GM19025 (cell line): Measurements from ENCODE around the gene KDM8.
A peak's percentile ranks its signal among the peaks of the same experiment; 100 is the strongest.

Experiments
- ATAC-seq: cut with Tn5 transposase; IDR thresholded peaks from one replicate; pipeline ENCODE4 v1.9.1; 2021; ENCODE audit warnings: mild to moderate bottlenecking, low read depth, moderate library complexity; ENCODE audit not compliant: unreplicated experiment

KDM8 gene

DNA sequence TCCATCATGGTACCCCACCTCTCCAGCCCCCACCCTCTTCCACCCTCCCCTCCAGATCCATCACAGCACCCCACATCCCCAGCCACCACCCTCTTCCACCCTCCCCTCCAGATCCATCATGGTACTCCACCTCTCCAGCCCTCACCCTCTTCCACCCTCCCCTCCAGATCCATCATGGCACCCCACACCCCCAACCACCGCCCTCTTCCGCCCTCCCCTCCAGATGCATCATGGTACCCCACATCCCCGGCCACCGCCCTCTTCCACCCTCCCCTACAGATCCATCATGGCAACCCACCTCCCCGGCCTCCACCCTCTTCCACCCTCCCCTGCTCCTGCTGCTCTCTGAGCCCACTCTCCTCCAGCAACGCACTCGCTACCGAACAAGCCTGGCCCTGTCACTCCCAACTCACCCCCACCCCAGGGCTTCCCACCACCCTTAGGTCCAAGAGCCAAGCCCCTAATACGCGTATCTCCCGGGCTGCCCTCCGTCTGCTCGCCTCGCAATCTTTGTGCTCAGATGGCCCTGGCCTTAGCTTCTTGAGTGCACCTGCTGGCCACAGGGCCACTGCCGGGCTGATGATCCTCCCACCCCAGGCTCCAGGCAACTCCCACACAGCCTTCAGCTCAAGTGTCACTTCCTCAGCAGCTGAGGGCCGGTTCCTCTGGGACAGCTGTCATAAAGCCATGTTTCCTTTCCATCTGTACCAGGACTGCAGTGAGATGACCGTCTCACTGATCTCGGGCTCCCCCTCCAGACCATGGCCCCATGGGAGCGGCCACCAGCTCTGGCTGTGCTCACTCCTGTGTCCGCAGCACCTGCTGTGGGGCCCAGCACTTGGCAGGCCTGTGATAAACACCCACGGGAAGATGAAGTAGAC lies 25.5 kb downstream of the KDM8 start:
- ATAC-seq = no peak

DNA sequence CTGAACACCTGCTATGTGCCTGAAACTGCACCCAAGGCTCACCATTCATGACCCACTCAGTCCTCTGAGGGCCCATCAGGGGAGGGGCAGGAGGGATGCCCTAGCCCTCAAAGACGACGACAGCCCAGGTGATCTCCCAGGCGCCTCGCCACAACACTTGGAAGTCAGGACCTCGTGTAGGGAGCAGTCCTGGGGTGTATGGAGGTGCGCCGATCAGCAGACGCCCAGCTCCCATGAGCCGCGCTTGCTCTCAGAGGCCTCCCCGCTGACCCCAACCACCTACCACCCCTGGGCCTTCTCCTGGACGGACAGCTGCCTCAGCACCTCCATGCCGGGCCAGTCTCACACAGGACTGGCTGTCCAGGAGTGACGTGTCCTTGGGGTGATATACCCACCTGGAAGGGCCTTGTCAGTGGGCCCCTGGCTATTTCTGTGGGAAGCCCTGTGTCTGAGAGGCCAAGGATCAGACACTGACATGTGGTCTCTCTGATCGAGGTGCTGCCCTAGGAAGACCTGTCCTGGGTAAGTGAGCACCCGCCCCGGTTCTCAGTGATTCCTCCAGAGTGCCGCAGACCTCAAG lies 26.7 kb downstream of the KDM8 start:
- no peak for ATAC-seq

DNA sequence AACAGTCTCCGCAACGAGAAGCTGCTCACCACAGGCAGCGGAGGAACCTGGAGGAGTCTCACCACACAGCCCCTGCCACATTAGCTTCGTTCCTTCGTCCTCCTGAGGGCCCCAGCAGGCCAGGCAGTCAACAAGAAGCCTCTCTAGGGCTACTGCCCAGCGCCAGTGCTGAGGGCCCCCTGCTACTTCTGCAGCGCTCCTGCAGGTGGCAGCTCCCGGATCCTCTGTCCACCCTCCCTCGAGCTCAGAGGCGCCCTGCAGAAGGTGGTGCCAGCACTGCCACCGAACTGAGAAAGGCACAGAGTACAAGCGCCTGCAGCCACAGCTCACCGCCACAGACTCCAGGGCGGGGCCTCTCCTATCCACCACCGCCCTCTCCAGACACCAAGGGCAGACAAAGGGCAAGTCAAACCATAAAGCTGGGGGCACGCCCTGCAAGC lies 27.3 kb downstream of the KDM8 start:
- ATAC-seq = no peak

DNA sequence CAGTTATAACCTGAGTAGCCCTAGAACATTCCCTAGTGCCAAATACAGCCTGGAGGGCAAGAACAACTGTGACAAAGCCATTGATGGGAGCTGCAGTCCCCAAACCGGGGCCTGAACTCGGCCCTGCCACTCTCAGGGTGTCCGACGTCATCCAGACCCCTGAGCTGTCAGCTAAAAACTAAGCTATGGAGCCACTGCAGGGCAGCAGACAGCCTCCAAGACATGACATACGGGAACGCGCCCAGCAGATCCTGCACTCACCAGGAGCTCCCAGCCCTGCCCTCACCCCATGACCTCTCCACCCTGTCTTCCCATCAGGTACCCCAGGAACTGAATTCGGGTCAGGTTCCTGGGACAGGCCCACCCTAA lies 28.4 kb downstream of the KDM8 start:
- no peak for ATAC-seq

DNA sequence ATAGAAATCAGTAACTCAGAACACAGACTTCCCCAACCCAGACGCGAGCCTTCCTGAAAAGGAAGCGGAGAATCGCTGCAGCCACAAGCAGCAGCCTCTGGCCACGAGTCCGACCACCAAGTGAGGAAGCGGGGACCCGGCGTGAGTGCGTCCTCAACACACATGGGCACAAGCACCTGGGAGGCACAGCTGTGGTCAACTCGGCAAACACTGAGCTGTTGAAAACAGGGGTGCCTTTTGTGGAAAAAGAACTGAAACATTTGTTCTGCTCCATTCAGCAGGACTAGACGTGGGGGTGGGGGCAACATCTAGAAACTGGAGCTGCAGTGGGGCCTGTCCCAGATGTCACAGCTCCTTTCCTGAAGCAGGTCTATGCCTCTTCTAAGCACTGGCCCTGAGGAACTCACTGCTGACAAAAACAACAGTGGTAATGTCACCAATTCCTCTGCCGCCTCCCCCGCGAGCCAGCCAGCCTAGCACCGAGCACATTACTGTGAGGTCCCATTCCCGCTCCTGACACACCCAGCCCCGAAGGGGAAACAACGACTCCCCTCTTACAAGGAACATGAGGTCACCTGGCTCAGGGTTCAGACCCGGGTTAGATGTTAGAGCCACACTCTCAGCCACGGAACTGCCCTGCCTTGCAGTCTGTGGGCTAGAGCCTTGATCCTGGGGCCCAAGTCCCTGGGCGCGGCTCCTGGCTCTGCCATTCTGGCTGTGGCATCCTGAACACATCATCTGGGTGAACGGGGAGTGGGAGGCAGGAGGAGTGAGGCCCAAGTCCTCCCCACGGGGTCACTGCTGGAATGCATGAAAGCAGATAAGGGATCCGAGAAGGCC lies 29.0 kb downstream of the KDM8 start:
- ATAC-seq = no peak

DNA sequence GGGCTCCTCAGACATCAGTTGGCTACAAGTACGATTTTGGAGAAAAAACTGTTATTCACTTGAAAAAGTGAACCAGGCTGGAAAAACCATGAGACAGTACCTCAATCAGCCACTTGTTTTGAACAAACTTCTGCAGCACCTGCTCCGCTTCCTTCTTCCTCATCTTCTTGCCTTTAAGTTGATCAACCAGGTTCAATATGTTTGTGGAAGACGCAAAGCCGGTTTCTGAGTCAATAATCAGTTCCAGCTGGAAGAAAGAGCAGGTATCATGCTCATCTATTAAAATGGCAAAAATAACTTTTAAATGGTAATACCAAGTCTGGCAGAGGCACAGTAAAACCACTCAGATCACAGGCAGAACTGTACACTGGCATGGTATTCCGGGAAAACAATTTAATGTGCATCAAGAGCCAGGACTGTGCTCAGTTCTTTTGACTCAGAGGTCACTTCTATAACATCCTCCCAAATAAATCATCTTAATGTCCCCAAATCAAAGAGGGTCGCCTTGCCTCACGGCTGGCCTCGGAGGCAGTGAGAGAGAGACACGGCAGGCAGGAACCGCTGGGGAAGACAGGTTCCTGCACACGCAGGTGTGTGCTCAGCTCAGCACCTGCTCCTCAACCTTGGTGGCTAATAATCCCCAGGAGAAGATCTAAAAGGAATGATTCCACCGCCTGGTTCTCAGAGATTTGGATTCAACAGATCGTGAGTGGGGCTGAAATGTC lies 29.7 kb downstream of the KDM8 start:
- ATAC-seq = no peak

DNA sequence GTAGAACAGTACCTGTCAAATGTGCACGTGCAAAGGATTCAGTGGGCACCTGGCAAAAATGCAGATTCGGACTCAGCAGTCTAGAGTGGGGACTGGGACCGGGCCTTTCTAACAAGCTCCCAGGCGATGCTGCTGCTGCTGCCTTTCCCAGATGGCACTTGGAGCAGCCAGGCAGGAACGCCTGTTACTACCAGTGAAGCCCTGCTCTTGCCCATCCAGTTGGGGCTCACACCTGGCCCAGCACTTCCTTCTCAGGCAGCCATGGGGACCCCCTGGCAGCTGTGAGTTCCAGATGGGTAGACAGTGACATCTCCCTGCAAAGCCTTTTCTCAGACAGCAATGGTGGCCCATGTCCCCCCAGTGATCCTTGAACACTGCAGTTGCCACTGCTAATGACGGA lies 30.4 kb downstream of the KDM8 start:
- ATAC-seq = no peak

DNA sequence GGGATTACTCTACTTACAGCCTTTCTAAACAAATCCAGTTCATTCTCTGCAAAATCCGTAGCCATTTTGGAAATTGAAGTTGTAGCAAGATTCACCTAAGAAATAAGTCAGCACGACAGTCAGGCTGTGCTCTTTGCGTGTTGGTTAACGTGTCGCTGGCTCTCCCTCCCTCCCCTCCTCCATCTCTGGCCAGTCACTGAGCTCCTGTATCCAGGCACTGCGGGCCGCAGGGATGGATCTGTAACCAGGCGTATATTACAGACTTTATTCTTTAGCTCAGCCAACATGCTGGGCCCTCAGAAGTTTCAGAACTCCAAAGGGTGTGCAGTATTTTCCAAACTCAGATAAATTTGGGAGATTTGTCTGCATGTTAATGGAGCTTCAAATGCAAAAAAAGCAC lies 30.8 kb downstream of the KDM8 start:
- no peak for ATAC-seq

DNA sequence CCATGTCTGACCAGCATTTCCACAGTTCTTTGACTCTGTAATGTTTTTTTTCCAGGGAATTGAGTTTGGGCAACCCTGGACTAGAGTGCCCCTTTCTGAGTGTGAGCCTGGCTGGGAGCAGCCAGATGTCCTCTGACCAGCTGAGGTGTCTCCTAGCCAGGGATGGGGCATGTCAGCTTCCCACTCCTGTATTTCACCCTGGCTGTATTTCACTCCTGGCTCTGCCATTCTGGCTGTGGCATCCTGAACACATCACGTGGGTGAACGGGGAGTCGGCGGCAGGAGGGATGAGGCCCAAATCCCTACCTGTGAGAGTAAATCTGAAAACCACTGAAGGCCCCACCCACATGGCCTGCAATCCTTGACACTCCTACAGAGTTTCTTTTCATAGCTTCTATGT lies 31.3 kb downstream of the KDM8 start:
- no peak for ATAC-seq

DNA sequence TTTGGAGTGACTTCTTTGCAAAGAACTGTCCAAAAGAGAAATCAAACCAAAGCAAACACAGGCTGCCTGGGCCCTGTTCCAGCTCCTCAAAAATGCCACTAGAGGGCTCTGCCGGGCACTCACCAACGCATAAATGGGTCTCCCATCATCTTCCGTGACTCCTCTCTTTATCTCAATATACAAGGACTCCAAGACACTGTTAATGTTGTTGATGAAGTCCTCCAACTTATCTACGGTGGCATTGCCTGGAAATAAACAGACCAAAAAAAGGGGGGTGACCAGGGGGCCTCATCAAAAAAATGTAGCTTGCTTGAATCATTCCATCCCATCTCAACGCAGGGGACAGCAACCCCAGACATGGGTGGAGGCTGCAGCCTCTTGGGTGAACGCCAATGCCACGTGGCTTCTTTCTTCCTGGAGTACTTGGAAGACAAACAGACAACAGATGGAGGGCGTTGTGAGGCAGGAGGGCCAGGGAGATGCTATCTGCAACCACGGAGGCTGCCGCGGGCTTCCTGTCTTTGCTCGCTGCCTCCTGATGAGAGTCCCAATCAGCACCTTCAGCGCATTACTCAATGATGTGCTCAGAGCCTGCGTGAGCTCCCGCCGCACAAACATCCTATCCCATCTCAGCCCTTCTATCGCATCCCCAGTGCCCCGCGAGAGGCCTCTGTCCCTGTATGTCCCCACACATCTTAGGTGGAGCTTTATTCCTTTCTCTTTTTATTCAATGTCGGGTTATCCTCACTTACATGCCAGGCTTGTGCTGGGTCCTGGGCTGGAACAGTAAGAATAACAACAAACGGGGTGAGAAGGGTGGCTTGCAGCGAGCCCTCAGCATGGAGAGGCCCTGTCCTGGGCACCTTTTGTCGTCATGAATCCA lies 32.0 kb downstream of the KDM8 start:
- ATAC-seq = no peak

DNA sequence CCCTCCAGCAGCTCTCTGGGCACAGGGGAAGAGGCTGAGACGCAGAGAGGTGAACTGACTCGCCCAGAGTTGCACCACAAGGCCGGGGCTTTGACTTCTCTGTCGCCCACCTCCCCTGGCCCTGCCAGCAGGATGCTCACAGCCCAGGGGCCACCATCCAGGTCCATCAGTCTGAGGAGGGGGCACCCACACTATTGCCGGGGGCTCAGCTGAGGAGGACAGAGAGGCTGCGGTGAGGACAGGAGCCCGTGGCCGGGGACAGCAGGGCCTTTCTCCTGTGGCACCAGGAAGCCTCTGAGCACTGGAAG lies 32.6 kb downstream of the KDM8 start:
- no peak for ATAC-seq

DNA sequence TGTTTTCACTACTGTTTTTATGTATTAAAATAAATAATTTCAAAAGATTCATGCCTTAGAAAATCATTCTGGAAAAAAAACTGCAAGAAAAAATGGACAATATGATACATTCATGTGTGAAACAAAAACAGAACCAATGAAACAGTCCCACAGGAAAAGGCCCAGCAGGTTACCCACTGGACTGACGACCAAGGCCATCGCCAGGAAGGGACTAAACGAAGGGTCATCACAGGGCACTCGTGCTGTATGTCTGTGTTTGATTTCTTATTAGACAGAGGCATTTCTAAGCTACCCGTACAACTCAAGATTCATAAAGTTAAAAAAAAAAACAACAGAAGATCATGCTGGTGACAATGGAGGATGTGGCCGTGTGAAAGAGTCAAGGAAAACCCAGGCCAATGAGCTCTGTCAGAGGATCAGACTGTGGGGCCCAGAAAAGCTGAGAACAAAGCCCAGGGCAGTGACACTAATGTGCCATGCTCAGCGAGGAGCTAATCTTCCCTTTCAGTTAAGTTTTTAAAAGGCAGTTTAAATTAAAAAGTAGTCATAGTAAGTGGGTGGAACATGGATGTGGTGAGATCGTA lies 33.4 kb downstream of the KDM8 start:
- ATAC-seq = no peak

DNA sequence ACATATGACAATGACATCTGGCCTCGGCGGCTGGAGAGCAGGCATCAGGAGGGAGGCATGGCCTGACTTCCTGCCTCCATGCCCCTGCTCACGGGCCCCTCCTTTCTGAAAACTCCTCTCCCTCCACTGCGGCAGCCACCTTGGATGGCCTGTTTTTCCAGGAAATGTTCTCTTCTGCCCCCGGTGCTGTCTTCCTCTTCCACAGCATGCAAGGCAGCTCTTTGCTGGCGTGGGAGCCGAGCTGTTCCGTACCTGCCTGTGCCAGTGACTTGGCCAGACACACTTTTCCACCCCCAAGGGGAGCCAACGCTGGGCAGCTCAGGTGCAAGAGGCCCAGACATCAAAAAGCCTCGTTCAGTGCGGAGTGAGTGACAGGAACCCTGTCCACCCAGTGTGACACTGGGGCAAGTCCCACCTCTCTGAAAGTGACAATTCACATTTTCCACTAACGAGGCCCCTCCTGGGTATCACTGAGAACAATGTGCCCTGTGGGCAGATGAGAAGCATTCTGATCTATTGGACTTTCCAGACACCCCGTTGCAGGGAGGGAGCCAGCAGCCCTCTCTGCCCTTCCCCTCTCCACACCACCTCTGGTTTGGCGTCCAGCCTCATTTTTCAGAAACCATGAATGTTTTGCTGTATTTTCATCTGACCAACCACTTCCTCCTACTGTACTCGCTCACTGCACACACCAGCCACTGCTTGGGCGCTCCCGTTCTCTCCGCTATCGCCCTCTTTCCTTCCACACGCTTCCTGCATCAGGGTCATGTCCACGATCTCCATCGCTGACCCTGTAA lies 34.1 kb downstream of the KDM8 start:
- peak; percentile 71 for ATAC-seq

DNA sequence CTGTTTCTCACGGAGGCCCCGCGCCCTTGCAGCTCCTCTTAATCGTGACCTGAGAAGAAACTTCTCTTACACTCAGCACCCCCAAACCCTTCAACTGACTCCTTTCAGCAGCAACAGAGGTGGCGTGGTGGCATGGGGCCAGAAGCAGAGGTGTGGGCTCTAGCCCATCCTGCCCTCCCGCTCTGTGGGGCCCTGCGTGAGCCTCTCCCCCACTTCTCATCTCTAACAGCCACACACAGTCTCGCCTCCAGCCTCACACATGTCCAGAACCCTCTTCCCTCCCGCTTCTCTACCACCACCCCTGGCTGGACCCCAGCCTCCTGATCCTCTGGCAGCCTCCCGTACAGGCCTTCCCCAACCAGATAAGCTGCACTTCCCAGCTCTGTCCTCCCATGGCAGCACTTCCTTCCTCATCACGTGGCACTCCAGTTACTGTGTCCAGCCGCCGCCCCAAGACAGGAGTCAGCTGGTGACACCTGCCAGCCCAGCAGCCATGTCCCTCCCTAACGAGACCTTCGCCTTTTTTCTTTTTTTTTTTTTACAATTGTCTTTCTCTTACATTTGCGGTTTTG lies 34.8 kb downstream of the KDM8 start:
- no peak for ATAC-seq

DNA sequence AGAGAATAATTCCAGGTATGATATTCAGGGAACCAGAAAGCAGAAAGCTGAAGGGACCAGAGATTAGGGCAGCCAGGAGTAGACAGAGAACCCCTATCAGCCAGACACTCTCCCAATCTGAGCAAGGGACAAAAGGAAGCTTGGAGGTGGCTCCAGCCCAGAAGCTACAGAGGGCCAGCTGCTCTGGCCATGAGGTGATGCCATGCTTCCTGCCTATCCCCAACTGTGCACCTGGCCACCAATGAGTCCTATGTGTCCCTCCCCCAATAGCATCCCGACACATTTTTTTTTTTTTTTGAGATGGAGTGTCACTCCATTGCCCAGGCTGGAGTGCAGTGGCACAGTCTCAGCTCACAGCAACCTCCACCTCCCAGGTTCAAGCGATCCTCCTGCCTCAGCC lies 35.3 kb downstream of the KDM8 start:
- no peak for ATAC-seq

DNA sequence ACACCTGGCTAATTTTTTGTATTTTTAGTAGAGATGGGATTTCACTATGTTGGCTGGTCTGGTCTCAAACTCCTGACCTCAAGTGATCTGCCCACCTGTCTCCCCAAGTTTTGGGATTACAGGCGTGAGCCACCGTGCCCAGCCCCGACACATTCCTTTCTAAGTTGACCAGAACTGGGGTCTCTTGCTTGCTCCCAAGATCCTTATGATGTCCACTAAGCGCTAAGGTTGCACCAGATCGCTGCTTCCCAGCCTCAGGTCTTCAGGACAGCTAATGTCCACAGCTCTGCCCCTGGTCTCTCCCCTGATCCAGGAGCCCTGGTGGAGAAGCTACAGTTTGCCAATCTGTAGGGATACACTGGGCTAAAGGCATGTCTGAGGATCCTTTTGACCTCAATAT lies 35.7 kb downstream of the KDM8 start:
- ATAC-seq = no peak

DNA sequence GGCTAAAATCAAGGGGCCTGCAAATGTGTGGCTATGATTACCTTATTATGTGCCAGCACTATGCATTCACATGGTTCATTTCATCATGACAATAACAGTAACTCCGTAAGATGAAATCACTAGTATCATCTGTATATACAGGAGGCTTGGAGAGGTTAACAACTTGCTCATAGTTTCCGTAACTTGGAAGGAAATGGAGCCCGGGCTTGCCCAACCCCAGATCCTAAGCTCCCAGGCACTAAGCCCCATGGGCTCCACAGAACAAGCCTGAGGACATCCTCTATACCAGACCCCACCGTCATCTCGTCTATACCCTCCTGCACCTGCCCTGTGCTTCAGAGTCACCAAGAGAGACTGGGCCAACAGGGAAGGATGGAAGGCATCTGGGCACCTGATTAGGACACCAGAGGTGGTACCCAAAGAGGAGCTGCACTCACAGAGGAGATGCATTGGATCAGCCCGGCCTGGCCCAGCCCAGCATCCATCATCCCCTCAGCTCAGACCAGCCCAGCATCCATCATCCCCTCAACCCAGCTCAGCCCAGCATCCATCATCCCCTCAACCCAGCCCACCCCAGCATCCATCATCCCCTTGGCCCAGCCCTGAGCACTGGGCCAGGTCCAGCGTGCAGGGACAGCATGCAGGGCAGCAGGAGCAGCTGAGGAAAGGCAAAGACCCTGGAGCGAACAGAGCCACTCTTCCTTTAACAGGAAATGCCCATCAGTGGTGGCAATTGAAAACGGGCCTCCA lies 36.8 kb downstream of the KDM8 start:
- no peak for ATAC-seq
